TTC549 (cell line): ENCODE results near the gene UMODL1.

Experiments used
- FAIRE-seq: peaks from 2 replicates; lab custom pipeline; 2012; peaks lifted over from hg19 to GRCh38; lab: Jason Lieb, UNC

Gene UMODL1

GRCh38 chr21:42038826-42039425 is 32.2 kb upstream of the UMODL1 start:
- FAIRE-seq, result no peak

- no peak for FAIRE-seq
Measured at GRCh38 chr21:42039470-42039901, 31.6 kb upstream of the UMODL1 start.

DNA sequence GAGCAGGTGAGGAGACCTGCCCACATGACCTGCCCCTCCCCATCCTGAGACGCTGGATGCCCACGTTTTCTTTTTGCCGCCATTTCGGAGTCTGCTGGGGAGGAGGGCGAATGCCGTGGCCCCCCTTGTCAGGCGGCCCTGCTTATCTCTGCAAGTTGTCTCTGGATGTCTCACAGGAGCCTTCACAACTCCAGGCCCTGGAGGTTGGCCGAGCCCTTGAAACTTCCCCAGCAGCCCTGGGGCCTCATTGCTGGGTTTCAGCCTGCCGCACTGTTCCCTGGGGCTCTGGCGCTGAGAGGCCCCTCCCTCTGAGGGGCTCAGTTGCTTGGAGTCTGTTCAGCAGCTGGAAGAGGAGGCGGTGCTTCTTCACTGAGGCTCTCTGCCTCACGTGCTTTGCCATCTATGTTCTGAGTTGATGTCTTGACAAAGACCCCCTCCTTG is 31.2 kb upstream of the UMODL1 start:
- FAIRE-seq, result no peak

DNA sequence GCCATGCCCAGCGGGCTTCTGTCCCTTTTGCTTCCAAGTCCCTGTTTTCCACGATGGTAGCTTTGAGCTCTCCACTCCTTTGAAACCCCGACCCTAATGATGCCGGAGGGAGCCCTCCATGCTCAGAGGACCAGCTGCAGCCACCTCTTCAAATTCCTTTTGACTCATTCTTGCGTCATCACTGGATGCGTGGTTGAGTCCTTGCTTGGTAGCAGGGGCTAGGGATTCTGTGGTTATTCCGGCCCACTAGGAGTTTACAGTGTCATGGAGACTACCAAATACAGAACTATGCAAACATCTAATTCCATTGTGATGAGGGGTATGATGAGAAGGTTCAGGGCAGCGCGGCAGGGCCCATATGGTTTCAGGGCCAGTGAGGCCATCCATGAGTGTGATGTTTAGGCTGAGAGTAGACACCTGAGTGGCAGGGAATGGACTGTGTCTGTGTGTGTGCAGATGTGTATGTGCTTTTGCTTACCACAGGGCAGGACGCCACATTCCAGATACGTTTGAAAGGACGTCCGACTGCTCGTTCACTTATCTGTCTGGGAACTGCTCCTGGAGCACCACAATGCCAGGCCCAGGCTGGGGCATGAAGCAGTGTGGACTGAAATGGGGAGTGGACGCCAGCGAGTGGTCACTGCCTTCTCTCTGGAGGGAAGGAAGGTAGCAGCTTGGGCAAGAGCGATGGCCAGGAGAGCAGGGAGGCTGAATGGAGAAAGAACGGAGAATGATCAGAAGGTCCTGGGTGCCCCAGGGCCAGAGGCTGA is 30.5 kb upstream of the UMODL1 start:
- no peak for FAIRE-seq

DNA sequence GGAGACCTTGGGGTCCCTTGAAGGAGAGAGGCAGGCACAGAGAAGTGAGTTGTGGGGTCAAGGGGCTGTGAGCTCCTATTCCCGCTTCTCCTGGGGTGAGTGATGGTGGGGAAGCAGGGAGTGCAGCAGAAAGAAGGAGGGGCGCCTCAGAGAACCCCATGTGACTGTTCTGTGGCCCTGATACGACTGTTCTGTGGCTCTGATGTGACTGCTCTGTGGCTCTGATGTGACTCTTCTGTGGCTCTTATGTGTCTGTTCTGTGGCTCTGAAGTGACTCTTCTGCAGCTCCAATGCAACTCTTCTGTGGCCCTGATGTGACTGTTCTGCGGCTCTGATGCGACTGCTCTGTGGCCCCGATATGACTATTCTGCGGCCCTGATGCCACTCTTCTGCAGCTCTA is 29.9 kb upstream of the UMODL1 start:
- no peak for FAIRE-seq

- no peak for FAIRE-seq
Measured at GRCh38 chr21:42041711-42042110, 29.4 kb upstream of the UMODL1 start.

GRCh38 chr21:42042651-42043050 is 28.5 kb upstream of the UMODL1 start:
- no peak for FAIRE-seq

GRCh38 chr21:42043201-42043895 is 27.8 kb upstream of the UMODL1 start:
- FAIRE-seq, result no peak

DNA sequence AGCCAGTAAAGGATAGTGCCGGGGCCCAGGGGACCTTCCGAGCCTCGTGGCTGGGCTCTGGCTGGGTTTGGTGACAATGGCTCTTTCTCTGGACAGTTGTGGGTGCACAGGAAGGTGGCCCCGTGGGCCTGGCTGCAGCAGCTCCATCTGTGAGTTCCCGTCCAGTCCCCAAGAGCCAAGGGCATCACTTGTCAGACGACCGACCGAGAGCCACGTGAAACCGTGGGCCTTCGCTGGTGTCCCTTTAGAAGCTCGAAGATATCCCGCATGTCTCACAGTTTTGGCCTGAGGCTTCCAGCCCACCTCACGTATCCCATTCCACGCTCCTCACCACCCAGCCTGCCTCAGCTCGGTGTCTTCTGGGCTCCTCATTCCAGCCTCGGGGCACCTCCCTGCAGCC is 27.2 kb upstream of the UMODL1 start:
- FAIRE-seq, result no peak

- no peak for FAIRE-seq
Measured at GRCh38 chr21:42044871-42045495, 26.1 kb upstream of the UMODL1 start.

DNA sequence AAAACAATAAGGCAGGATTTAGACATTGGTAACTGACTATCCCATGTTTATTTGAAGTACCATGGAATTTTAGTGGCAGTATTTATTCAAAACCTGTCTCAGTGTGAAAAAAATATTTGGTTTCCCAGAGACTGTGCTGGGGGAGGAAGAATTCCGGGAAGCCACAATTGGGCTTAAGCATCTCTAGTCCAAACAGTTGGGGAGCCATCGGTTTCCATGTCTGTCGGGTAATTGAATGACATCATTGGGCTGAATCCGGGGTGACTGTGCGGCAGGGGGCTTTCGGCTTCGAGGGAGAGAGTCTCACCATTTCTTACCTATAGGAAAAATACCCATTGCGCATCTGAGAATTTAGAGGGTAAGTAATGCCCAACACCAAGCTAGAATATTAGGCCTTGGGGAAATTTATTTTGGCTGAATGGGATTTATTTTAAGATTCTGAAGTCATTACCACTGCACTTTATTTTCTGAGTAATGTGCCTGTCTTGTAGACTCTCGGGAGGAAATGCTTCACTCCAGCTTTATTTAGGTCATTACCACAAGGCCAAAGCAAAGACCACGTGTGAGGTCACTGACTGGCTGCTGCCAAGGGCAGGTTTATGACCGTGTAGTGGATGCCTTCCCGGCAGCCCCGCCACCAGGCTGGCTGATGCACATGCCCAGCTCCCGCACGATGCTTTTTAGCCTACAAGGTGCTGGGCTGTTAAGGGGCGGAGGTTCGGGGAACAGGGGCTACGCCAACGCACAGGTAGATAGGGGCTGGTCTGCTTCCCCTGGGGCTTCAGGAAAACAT is 23.1 kb upstream of the UMODL1 start:
- FAIRE-seq, result no peak

DNA sequence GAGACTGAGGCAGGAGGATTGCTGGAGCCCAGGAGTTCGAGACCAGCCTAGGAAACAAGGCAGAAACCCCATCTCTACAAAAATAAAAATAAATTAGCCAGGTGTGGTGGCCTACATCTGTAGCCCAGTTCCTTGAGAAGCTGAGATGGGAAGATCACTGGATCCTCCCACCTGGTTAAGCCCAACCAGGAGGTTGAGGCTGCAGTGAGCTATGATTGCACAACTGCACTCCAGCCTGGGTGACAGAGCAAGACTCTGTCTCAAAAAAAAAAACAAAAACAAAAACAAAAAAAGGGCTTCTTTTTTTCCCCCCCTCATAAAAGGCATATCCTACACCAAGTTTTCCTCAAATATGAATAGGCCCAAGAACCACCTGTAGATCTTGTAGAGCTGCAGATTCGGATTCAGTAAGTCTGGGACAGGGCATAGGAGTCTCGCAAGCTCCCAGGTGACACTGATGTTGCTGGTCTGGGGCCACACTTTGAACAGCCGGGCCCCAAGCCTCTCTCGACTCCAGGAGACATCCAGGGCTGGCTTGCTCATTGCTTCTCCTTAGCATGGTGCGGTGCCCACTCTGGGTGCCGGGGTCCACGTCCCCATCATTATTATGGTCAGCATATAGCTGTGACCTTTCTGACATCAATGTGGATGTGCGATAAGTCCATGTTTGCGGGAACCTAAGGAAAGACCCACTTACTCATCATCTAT is 22.1 kb upstream of the UMODL1 start:
- no peak for FAIRE-seq

GRCh38 chr21:42049578-42050430 is 21.3 kb upstream of the UMODL1 start:
- no peak for FAIRE-seq

DNA sequence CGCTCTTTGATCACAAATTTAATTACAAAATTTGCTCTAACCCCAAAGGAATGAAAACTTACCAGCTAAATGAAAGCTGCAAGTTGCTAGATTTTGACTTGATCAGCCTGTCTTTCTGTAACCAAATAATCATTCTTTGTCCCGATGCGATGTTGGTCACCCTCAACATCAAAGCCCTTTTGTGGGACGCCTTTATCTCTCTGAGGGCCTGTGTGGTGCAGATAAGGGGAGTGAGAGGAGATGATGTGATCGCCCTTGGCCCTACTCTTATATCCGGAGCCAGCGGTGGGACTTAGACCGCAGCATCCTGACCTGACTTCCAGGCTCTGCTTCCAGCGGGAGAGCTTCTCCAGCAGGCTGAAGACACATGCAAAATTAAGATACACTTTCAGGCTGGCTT is 19.3 kb upstream of the UMODL1 start:
- no peak for FAIRE-seq

DNA sequence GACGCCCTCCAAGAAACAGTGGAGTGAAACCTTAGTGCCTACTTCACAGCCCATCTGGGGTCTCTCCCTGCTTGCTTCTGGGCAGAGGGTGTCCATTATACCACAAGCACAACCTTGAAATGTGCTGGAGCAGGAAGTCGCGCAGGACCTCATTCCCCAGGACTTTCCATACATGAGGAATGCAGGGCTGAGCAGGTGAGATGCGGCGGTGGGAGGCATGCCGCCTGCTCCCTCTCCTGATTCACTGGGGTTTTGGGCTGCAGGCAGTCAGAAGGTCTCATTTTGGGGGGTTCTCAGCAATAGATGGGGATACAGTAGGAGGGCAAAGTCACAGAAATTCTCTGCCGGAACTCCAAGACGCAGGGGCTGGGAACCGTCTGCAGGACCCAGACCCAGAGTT is 15.7 kb upstream of the UMODL1 start:
- no peak for FAIRE-seq

GRCh38 chr21:42056468-42056867 is 14.6 kb upstream of the UMODL1 start:
- no peak for FAIRE-seq

- no peak for FAIRE-seq
Measured at GRCh38 chr21:42056996-42057689, 14.0 kb upstream of the UMODL1 start.

GRCh38 chr21:42057851-42058437 is 13.2 kb upstream of the UMODL1 start:
- FAIRE-seq, result no peak

DNA sequence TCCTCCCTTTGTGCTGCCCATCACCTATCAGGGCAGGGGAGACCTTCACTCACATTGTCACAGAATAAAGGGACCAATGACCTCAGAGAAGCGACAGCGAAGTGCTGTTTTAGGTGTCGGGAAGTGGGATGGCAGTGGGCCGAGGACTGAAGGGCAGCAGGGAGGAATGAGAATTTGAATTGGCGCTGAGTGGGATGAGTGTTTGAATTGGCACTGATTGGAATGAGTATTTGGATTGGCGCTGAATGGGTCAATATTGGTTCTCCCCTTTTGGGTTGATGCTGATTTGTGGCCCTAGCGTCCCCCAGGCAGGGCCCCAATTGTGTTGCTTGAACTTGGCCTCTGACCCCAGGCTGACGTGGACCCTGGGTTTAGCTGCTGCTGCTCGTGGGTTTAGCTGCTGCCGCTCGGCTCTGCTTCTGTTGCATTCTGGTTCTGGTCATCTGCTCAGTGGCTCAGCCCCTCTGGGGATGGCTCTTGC is 12.4 kb upstream of the UMODL1 start:
- no peak for FAIRE-seq
